Breast epithelium (tissue), 3 donors: ENCODE measurements around the gene EXD2.

Experiments used
- CTCF ChIP-seq, 3 donors: fragments of 450-650 bp; IDR thresholded peaks; one replicate each; pipeline ENCODE4 v1.5.1; 2016 to 2017; ENCODE audit warnings: antibody characterized with exemption in 3 of 3, mild to moderate bottlenecking in 3 of 3, moderate library complexity in 3 of 3
- POLR2A ChIP-seq: fragments of 450-650 bp; IDR thresholded peaks from one replicate; pipeline ENCODE4 v1.6.1; 2016; ENCODE audit warnings: antibody characterized with exemption, mild to moderate bottlenecking, moderate library complexity

- TF ChIP-seq CTCF (IDR thresholded peaks at IDR 0.05): no peak
- no peak for TF ChIP-seq POLR2A
These were observed 97.8 kb downstream of the EXD2 start for GRCh38 chr14:69288956-69289705.
